ENCODE data around the gene SLAMF7.
"Not testable (repeated sequence)": the region's sequence is repeated elsewhere in the genome, so short reads cannot be mapped to it uniquely, and the experiment has no call there.

SLAMF7 gene

DNA sequence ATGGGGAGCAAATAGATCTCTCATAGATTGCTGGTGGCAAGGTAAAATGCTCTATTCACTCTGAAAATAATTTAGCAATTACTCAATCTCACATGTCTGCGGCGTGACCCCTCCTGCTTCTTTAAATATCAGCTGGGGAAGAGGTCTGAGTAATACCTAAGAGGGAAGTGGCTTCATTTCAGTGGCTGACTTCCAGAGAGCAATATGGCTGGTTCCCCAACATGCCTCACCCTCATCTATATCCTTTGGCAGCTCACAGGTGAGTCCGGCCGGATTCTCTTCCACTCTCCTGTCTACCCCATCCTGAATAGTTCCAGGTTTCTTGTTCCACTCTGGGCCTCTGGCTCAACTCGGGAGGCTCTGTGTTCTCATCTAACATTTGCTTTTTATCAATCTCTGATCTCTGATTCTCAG is at the start of gene SLAMF7:
TSS of gene SLAMF7 (plus strand) at position 150 of the 414 bp plus-strand sequence. CDS start at position 205, 55 bp downstream.
- DNase-seq = peak; percentile 52

- not testable (repeated sequence) for DNase-seq
Measured at GRCh38 chr1:160692390-160692789, 46.7 kb upstream of the SLAMF7 start.

GRCh38 chr1:160702100-160702499 is 36.9 kb upstream of the SLAMF7 start:
- DNase-seq = no peak

GRCh38 chr1:160704250-160704649 is 34.8 kb upstream of the SLAMF7 start:
- no peak for DNase-seq

GRCh38 chr1:160705212-160705621 is 33.8 kb upstream of the SLAMF7 start:
- not testable (repeated sequence) for DNase-seq

DNA sequence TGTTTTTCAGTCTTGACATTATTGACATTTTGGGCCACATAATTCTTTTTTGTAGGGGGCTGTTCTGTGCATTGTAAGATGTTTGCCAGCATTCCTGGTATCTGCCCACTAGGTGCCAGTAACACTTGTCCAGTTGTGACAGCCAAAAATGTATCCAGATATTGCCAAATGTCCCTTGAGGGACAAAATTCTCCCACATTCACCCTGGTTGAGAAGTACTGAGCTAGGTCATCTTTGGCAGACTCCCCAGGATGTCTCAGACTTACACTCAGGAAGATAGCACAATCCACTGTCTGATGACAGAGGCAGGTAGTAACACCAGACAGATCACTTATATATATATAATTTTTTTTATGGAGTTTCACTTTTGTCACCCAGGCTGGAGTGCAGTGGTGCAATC is 33.3 kb upstream of the SLAMF7 start:
- no peak for DNase-seq

- DNase-seq = no peak
Measured at GRCh38 chr1:160706526-160707235, 32.4 kb upstream of the SLAMF7 start.

DNA sequence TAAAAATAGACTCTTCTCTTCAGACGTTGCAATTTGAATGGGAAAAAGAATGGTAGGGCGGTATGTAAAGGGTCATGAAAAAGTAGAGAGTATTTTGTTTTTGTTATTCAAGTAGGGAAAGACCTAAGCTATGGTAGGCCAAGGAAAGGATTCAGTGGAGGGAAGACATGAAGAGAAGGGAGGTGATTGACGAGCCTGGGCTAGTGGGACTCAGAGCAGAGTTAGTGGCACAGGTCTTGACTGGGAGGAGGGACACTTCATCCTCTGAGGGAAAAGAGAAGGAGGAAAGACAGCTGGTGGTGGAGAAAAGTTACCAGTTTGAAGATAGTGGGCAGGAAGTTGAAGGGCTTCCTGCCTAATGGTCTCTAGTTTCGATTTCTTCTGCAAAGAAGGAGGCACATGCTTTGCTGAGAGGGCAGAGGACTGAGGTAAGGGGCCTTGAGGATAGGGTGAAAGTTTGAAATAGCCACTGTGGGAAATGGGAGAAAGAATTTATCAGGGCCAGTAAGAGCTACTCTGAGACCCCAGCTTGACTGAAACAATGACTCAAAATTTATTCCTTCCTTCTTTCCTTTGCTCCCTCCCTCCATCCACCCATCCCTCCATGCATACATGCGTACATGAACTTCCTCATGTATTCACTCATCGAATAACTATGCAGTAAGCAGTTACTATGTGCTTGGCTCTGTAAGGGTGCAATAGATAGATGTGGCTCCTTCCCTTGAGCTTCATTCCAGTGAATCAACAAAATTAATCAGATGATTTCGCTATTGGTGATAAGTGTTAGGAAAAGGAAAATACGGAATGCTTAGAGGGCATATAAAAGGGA is 31.6 kb upstream of the SLAMF7 start:
- DNase-seq = no peak

GRCh38 chr1:160708118-160708517 is 30.9 kb upstream of the SLAMF7 start:
- no peak for DNase-seq

DNA sequence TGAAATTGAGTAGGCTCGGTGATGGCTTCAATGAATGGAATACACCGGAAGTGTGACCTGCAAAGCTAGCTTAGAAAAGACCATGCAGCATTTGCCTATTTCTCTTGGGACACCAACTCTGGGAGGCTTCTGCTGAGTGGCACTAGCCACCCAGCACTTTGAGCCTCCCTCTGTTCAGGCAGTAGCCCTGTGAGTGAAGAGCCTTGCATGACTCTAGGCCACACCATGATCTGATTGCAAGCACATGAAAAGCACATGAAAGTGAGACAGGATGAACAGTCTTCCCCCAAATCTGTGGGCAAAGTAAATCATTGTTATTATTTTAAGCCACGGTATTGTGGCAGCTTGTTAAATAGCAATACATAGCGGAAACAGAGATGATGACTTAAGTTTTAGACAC is 30.2 kb upstream of the SLAMF7 start:
- no peak for DNase-seq

GRCh38 chr1:160709715-160710114 is 29.3 kb upstream of the SLAMF7 start:
- no peak for DNase-seq

- no peak for DNase-seq
Measured at GRCh38 chr1:160710517-160711252, 28.4 kb upstream of the SLAMF7 start.

DNA sequence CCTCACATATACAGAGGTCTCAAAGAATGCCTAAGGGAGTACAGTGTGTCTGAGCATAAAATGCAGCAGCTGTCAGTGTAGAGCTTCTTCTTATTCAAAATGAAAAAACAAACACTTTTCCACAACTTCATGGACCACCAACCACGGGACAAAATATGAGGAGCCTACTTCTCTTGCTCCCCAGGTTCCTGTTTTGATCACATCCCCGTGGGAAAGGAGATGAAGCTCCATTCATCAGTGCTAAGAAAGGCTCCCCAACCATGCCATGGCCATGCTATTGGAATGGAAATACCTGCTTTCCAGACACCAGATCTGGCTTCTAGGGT is 27.8 kb upstream of the SLAMF7 start:
- DNase-seq = no peak

GRCh38 chr1:160711602-160712311 is 27.3 kb upstream of the SLAMF7 start, which contains the start of gene CD48:
TSS of gene CD48 (minus strand) at chr1:160711822. CDS start at chr1:160711763, 59 bp downstream.
- DNase-seq = peak; percentile 46

- DNase-seq = peak; percentile 39
Measured at GRCh38 chr1:160712525-160713080, 26.4 kb upstream of the SLAMF7 start.

GRCh38 chr1:160713161-160713560 is 25.9 kb upstream of the SLAMF7 start:
- no peak for DNase-seq

DNA sequence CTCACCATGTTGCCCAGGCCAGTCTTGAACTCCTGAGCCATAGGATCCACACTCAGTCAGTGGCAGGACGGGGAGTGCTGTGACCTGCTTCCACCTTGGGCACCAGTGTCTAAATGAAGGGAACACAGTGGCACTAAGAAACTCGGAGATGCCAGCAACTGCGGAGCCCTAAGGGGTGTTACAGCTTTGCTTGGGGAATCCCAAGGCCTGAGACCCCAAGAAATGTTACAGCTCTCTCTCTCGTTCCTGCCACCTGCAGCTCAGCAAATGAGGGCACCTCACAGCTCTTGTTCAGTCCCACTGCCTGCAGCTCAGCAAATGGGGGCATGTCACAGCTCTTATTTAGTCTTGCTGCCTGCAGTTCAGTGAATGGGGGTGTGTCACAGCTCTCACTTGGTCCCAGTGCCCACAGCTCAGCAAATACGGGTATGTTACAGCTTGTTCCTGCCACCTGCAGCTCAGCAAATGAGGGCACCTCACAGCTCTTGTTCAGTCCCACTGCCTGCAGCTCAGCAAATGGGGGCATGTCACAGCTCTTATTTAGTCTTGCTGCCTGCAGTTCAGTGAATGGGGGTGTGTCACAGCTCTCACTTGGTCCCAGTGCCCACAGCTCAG is 24.9 kb upstream of the SLAMF7 start:
- DNase-seq = not testable (repeated sequence)

DNA sequence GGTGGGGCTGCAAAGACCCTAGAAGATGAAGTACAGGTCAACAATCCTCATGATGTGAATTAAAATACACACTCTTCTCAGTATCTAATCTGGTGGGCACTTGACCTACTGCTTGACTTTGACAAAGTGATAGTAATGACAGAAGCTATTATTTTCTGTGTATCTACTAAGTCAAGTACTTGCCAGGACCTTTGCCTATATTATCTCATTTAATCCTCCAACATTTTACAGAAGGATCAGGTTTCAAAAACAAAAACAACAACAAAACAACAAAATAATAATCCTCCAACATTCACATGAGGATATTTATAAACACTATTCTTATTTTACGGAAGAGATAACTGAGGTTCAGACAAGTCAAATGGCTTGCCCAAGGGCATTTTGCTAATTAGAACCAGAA is 23.0 kb upstream of the SLAMF7 start:
- no peak for DNase-seq

- DNase-seq = no peak
Measured at GRCh38 chr1:160717306-160717705, 21.7 kb upstream of the SLAMF7 start.

DNA sequence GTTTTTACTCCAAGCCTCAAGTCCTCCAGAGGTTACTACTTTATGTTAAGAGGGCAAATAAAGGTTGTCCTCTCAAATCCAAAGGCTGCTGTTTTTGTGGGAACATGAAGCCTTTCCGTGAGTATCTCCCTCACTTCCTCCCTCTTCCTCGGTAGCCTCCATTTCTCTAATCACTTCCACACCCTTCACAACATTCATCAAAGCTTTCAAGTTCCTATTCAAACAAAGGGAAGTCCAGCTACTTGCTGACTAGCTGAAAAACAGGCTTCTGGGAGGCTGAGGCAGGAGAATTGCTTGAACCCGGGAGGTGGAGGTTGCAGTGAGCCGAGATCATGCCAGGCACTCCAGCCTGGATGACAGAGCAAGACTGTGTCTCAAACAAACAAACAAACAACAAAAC is 20.8 kb upstream of the SLAMF7 start:
- no peak for DNase-seq

- no peak for DNase-seq
Measured at GRCh38 chr1:160720356-160721085, 18.5 kb upstream of the SLAMF7 start.

All from activated CD8-positive, alpha-beta memory T cell treated with anti-CD3 and anti-CD28 coated beads, Interleukin-2, amount 50 U/mL, for 4 hours (primary cell).